ENCODE results near the gene CLEC5A.

Gene CLEC5A

GRCh38 chr7:141891336-141891735 is 55.4 kb downstream of the CLEC5A start:
- Histone ChIP-seq H3K9me3 (ENCODE audit: control insufficient read depth, insufficient read depth, low read length) (no peaks in the 10 kb centered on the region), H3F3A (ENCODE audit: control insufficient read depth, insufficient read depth) (no peaks in the 10 kb centered on the region), H3K27ac (ENCODE audit: low read depth, low read length) (no peak overlapping the region), H3K27me3 (ENCODE audit: control insufficient read depth, low read length) (0 out of 2 replicates have a peak, but pooled peaks cover 11% of the 10 kb centered on the region), H3K9me2 (replicated peaks; ENCODE audit: control insufficient read depth, low read length) (no peaks in the 10 kb centered on the region), H4K20me1 (ENCODE audit: control insufficient read depth, insufficient read depth, low read depth, low read length) (no peaks in the 10 kb centered on the region), H3K79me2 (ENCODE audit: control insufficient read depth, low read length) (no peaks in the 10 kb centered on the region), H3K4me2 (ENCODE audit: low read length) (no peak overlapping the region), H3K4me1 (ENCODE audit: control insufficient read depth, low read length) (no peaks in the 10 kb centered on the region), H3K36me3 (ENCODE audit: control insufficient read depth, low read length) (no peaks in the 10 kb centered on the region), H3K4me3 (ENCODE audit: low read length) (no peak overlapping the region)
- TF ChIP-seq CTCF (IDR thresholded peaks at IDR 0.05; ENCODE audit: low read depth, low read length, poor library complexity, severe bottlenecking) = no peak
- no peak for TF ChIP-seq EZH2phosphoT487 (IDR thresholded peaks at IDR 0.05; ENCODE audit: borderline replicate concordance, low read length)

- Histone ChIP-seq H3K9me3 (ENCODE audit: control insufficient read depth, insufficient read depth, low read length) (no peaks in the 10 kb centered on the region), H3K36me3 (ENCODE audit: control insufficient read depth, low read length) (no peaks in the 10 kb centered on the region), H3K79me2 (ENCODE audit: control insufficient read depth, low read length) (no peaks in the 10 kb centered on the region), H3K4me3 (ENCODE audit: low read length) (no peak overlapping the region), H3K27me3 (ENCODE audit: control insufficient read depth, low read length) (0 out of 2 replicates have a peak, but pooled peaks cover 8% of the 10 kb centered on the region), H3K4me1 (ENCODE audit: control insufficient read depth, low read length) (no peaks in the 10 kb centered on the region), H4K20me1 (ENCODE audit: control insufficient read depth, insufficient read depth, low read depth, low read length) (no peaks in the 10 kb centered on the region), H3K27ac (ENCODE audit: low read depth, low read length) (no peak overlapping the region), H3K4me2 (ENCODE audit: low read length) (no peak overlapping the region), H3F3A (ENCODE audit: control insufficient read depth, insufficient read depth) (no peaks in the 10 kb centered on the region), H3K9me2 (replicated peaks; ENCODE audit: control insufficient read depth, low read length) (no peaks in the 10 kb centered on the region)
- no peak for TF ChIP-seq EZH2phosphoT487 (IDR thresholded peaks at IDR 0.05; ENCODE audit: borderline replicate concordance, low read length)
- TF ChIP-seq CTCF (IDR thresholded peaks at IDR 0.05; ENCODE audit: low read depth, low read length, poor library complexity, severe bottlenecking) = no peak
Observed at GRCh38 chr7:141889321-141889720, 57.5 kb downstream of the CLEC5A start.

GRCh38 chr7:141884539-141885225 is 62.1 kb downstream of the CLEC5A start:
- H3K9me2 ChIP-seq (replicated peaks; ENCODE audit: control insufficient read depth, low read length) = no peaks in the 10 kb centered on the region
- no peaks in the 10 kb centered on the region for H3K9me3 ChIP-seq (ENCODE audit: control insufficient read depth, insufficient read depth, low read length)
- no peak overlapping the region for H3K4me2 ChIP-seq (ENCODE audit: low read length)
- H3K27ac ChIP-seq (ENCODE audit: low read depth, low read length) = no peak overlapping the region
- H3K27me3 ChIP-seq (ENCODE audit: control insufficient read depth, low read length) = no peaks in the 10 kb centered on the region
- H3K79me2 ChIP-seq (ENCODE audit: control insufficient read depth, low read length) = no peaks in the 10 kb centered on the region
- H3K4me3 ChIP-seq (ENCODE audit: low read length) = no peak overlapping the region
- no peaks in the 10 kb centered on the region for H3F3A ChIP-seq (ENCODE audit: control insufficient read depth, insufficient read depth)
- no peaks in the 10 kb centered on the region for H3K36me3 ChIP-seq (ENCODE audit: control insufficient read depth, low read length)
- TF ChIP-seq CTCF (IDR thresholded peaks at IDR 0.05; ENCODE audit: low read depth, low read length, poor library complexity, severe bottlenecking) (no peak), EZH2phosphoT487 (IDR thresholded peaks at IDR 0.05; ENCODE audit: borderline replicate concordance, low read length) (no peak)
- no peaks in the 10 kb centered on the region for H4K20me1 ChIP-seq (ENCODE audit: control insufficient read depth, insufficient read depth, low read depth, low read length)
- H3K4me1 ChIP-seq (ENCODE audit: control insufficient read depth, low read length) = no peaks in the 10 kb centered on the region

Data from DOHH2 (cell line).